HG03342 (cell line): Measurements from ENCODE around the gene AMBRA1.
"Not testable (repeated sequence)": the region's sequence is repeated elsewhere in the genome, so short reads cannot be mapped to it uniquely, and the experiment has no call there.

Experiments used
- ATAC-seq: cut with Tn5 transposase; IDR thresholded peaks from one replicate; pipeline ENCODE4 v1.9.1; 2021; ENCODE audit warnings: mild to moderate bottlenecking, moderate library complexity; ENCODE audit not compliant: unreplicated experiment

The AMBRA1 gene

GRCh38 chr11:46534711-46535110 lies 59.1 kb downstream of the AMBRA1 start:
- ATAC-seq: no peak

DNA sequence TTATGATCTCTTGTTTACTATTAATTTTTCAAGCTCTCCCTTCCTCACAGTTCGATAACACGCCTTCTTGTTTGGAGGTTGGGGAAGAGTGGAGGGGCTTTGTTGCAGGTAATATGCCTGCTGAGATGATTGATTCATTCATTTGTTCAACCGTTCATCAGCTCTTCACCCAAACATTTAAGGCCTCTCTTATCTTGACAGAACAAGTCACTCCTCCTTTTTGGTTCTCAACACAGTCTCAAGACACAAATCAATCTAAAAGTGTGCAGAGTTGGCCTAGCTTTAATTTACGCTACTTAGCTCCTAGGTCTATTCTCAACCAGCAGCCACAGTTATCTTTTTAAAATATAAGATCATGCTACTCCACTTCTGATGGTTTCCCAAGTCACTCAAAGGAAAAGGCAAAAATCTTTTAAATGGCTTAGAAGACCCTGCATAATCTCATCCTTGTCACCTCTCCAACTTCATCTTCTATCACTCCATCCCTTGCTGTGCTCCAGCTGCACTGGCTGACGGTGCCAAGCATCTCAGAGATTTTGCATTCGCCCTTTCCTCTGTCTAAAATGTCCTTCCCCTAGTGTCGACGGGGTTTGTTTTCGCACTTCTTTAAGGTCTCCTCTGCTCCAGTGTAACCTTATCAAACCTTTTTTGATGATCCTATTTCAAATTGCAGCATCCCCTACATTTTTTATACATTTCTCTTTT lies 60.3 kb downstream of the AMBRA1 start:
- ATAC-seq: no peak

DNA sequence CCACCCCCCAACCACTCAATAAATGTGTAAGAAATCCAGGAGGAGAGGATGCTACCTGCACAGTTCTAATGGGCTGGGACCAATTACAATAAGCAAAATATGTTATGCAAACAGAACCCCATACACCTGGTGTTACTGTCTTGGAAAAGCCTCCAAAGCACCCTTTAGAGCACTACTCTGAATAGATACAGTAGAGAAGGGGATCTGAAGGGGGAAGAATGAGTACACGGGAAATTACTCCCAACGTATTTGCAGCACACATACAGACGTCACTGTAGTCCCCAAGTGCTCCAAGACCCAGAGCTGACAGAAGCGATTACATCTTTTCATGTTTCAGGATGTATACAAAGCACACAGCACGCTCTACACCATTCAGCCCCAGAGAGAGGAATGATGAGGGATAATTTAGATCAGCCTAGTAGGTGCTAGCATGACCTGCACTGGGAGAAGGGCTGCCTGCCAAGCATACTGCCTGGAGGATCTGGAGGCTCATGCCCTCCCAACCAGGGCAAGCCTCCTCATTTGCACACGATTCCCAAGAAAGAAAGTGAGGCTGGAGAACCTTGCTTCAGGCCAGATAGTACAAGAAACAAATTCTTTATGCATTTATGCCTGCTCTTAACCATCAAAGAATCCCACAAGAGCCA lies 63.8 kb downstream of the AMBRA1 start:
- ATAC-seq: no peak

- no peak for ATAC-seq
Observed at GRCh38 chr11:46529095-46529905, 64.5 kb downstream of the AMBRA1 start.

GRCh38 chr11:46528445-46529094 lies 65.3 kb downstream of the AMBRA1 start:
- ATAC-seq: no peak

- no peak for ATAC-seq
Observed at GRCh38 chr11:46527591-46528130, 66.2 kb downstream of the AMBRA1 start.

DNA sequence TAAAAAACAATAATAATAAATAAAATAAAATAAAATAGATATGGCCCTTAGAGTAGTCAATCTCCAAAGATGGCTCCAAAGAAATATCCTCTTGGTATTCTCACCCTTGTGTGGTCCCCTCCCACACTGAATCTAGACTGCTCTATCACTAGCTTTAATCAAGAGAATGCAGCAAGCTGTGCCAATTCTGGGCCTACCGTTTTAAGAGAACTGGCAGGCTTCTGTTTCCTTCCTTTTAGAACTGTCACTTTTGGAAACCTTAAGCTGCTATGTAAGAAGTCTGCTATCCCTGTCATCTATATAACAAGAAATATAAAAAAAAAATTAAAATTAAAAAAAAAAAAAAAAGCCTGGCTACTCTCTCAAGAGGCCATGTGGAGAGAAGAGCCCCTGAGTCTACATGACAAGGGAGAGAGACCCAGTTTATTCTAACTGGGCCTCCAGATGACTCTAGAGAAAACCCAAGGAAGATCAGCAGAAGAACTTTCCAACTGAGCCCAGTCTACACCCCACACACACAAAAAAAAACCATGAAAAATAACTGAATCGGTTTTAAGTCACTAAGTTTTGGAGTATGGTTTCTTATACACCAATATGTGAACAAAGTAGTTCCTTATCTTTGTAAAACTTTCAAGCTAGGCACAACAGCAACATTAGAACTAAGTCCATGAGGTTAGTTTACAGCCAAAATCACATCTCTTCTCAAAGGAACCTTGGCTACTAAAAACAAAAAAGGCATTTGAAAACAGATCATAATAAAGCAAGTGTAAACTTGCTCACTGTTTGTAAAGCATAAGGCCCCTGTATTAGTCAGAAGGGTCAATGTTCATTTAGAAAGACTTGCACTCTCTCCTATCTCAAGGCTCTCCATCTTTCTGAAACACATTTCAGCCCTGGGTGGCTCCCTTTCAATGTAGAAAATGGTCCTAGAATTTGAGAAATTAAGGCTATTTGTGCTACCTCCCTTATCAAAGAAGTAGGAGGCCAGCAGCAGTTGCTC lies 67.3 kb downstream of the AMBRA1 start:
- no peak for ATAC-seq

DNA sequence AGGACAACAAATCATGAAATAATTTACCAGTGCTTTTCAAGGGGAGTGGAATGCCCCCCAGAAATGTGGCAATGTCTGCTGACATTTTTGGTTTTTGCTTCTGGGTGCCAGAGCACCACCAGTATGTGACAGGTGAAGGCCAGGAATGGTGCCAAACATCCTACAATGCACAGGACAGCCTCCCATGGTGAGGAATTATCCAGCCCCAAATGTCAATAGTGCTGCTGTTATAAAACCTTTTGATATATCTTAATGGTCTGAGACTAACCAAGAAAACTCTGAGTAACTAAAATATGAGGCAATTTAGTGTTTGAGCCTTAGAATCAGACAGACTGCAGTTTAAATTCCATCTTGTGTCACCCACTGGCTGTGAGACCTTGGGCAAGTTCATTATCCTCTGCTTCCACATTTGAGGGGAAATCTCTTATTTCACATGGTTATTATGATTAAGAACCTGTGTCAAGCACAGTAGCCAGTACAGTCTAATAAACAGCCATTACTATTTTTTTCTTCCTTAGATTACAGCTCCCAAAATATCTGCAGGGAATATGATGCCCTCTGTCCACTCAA lies 69.5 kb downstream of the AMBRA1 start:
- ATAC-seq: no peak

DNA sequence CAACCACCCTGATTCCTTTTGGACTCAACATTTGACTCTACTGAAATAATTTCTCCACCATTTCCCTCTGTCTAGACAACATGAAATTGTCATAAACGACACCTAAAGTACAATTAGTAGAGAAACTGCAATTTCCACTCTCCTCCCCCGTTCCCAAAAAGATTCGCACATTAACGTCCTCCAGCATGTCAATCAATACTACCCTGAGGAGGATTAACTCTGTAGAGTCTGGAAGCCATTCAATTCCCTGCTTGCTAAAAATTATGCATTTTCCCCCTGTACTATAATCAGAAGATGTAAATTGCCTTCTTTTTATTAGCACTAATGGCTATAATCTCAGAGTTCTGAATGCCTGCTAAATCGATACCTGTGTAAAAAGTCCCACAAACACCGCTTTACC lies 70.5 kb downstream of the AMBRA1 start:
- ATAC-seq: no peak

- ATAC-seq: no peak
Observed at GRCh38 chr11:46522682-46523281, 71.0 kb downstream of the AMBRA1 start.

- no peak for ATAC-seq
Observed at GRCh38 chr11:46521961-46522681, 71.7 kb downstream of the AMBRA1 start.

DNA sequence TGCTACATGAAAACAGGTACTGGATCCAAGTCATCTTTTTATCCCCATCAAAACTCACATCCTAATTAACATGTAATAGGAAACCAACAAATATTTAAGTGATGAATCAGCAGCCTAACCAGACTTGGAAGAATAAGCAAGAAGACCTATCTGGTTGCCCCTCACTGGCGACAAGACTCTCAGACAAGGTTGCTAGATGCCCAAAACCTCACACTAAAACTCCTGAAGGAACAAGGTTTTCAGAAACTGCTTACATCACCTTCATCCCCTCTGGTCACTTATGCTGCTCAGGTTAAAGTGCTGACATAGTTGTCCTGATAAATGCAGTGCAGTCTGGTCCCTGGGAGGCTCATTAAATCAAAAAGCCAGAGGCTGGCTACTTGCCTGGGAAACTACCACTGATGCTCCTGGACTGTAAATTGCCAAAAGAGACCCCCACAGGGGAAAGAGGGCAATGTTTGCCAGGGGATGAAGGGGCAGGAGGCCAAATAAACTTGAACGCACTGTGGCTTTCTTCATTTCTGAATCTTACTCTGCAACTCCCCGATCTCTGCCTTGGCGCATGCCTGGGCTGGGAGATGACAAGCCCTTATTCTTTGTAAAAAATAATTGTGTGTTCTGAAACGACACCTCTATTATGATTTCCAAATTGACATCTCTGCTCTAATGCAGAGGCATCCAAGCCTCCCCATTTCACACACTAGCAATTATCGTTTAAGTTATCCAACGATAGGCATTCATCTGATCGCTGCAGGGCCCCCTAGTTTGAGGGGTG lies 72.7 kb downstream of the AMBRA1 start:
- no peak for ATAC-seq

DNA sequence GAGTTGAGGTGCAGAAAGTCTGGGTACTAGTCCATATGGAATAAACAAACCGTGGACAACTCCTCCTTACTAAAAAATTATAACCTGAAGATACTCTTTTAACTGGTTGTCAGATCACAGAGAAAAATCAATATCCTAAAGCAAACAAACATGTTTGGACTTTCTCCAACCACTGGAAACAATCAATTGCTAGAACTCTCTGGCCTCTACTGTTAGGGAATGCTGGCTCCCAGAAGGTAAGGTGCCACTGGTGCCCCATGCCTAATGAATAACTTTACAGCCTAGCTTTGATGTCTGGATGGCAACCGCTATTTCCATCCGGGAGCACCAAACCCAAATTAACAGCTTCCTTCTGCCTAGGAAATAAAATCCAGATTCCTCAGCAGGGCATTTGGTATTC lies 74.5 kb downstream of the AMBRA1 start:
- ATAC-seq: no peak

DNA sequence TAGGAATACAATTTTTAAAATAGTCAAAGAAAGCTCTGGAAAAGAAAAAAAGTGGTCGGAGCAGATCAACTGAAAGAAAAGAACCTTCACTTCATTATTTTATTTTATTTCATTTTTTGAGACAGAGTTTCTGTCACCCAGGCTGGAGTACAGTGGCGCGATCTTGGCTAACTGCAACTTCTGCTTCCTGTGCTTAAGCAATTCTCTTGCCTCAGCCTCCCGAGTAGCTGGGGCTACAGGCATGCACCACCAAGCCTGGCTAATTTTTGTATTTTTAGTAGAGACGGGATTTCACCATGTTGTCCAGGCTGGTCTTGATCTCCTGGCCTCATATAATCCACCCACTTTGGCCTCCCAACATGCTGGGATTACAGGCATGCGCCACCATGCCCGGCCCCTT lies 74.9 kb downstream of the AMBRA1 start:
- not testable (repeated sequence) for ATAC-seq

DNA sequence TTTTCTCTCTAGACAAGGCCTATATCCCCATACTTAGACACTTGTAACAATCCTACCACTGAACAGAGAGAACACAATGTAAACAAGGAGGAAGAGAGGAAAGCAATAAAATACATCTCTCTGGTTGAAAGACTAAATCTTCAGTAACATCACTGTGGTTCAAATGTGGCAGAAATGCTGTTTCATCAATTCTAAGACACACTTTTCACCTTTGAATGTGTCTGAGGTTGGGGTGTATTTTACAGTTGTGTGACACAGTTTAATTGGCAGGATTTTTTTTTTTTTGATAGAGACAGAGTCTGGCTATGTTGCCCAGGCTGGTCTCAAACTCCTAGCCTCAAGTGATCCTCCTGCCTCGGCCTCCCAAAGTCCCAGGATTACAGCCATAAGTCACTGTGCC lies 79.5 kb downstream of the AMBRA1 start:
- ATAC-seq: no peak

DNA sequence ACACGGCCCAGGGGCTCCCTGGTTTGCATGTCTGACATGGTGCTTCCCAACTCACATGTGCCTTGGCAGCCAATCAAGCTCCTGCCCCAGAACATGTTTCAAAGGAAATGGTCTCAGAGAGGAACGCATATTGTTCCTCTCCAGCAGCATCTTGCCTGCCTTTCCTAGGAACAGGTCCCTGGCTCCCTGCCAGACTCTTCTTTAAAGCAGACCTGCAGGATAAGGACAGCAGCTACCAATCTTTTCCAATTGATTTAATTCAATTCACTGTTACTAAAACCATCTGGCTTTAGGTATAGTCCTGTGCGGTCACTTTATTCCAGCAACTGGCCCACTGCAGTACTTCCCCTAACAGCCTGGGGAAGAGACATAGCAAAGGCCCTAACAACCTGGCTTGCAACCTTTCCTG lies 79.9 kb downstream of the AMBRA1 start:
- ATAC-seq: no peak

DNA sequence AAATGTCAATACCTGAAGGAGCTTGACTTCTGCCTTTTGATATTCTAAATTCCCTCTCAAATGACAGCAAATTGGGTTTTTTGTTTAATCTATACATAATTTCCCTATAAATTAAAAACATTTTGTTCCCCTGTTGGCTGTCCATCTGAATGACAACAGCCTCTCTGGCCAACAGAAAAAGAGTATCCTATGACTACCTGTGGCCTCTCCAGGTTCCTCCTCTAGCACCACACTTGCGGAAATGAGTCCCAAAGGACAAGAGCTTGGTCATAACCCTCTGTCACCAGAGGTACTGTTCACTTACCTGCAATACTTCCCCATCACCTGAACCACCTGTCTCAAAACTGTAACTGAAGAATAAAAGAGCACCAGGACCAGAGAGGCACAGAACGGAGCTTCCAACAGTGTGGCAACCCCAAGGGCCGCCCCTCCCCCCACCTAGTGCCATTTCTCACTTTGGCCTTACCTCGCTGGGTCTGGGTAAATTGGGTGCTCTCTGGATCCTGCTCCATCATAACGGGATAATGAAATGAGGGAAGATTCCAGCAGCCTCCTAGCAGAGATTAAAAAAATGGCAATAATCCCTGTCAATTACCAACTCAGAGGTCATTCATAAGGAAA lies 81.5 kb downstream of the AMBRA1 start:
- ATAC-seq: no peak
